ENCODE results near the gene PTPN9.

The PTPN9 gene

DNA sequence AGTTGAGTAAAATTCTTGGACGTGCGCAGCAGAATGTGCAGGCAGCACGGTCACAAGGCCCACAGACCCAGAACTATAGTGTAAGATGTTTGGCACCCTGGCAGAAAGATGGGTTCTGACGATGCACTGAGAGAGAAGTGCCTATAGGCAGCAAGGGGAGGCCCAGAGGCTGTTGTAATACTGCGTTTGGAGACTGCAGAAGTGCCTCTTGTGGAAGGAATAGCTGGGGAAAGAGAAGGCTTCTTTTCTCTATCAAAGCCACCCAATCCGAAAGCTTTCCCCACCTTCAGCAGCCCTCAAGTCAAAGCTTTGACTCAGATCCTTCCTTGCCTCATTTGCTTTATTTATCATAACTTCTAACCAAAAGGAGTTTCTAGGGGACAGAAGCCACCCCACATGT lies 122.4 kb downstream of the PTPN9 start:
- no peak overlapping the region for H3K27ac ChIP-seq
- no peaks in the 10 kb centered on the region for H3K9me3 ChIP-seq (ENCODE audit: control insufficient read depth, low read length)
- H3K4me1 ChIP-seq, result no peaks in the 10 kb centered on the region
- no peaks in the 10 kb centered on the region for H3K36me3 ChIP-seq (ENCODE audit: control insufficient read depth, insufficient read depth, low read length)
- no peak overlapping the region for H3K4me2 ChIP-seq (ENCODE audit: low read length)
- no peak overlapping the region for H2AFZ ChIP-seq
- H3K79me2 ChIP-seq, result no peaks in the 10 kb centered on the region
- no peak overlapping the region for H3K9ac ChIP-seq
- TF ChIP-seq, protein P1, sequence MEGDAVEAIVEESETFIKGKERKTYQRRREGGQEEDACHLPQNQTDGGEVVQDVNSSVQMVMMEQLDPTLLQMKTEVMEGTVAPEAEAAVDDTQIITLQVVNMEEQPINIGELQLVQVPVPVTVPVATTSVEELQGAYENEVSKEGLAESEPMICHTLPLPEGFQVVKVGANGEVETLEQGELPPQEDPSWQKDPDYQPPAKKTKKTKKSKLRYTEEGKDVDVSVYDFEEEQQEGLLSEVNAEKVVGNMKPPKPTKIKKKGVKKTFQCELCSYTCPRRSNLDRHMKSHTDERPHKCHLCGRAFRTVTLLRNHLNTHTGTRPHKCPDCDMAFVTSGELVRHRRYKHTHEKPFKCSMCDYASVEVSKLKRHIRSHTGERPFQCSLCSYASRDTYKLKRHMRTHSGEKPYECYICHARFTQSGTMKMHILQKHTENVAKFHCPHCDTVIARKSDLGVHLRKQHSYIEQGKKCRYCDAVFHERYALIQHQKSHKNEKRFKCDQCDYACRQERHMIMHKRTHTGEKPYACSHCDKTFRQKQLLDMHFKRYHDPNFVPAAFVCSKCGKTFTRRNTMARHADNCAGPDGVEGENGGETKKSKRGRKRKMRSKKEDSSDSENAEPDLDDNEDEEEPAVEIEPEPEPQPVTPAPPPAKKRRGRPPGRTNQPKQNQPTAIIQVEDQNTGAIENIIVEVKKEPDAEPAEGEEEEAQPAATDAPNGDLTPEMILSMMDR (IDR thresholded peaks at IDR 0.05), result no peak
- no peaks in the 10 kb centered on the region for H3K27me3 ChIP-seq (ENCODE audit: control insufficient read depth, insufficient read depth, low read length)
- H3K4me3 ChIP-seq (ENCODE audit: low read depth, low read length), result no peak overlapping the region

DNA sequence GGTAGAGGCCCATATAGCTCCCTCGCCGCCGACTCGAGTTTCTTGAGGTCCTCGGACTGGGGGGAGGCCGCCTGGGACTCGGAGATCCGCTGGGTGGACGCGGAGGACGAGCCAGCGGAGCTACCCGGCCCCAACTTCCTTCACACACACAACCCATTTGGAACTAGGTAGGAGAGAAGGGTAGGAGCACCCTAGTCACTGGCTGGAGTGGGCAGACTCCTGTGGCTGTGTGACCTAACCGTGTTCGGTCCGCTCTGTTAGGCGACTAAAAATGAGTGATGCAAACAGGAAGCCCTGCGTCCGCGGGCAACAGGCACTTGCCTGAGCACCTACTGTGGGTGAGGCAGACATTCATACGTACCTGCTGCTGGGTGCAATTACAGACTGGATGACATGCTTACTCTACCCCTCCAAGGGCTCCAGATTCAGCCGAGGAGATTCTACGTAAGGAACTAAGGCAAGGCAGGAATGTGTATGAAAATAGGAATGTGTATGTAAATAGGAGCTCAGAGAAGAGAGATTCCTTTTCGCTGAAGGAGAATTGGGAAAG lies 123.1 kb downstream of the PTPN9 start:
- Histone ChIP-seq H3K9ac (peak overlapping the region; percentile 28), H3K9me3 (ENCODE audit: control insufficient read depth, low read length) (no peaks in the 10 kb centered on the region), H3K27me3 (ENCODE audit: control insufficient read depth, insufficient read depth, low read length) (no peaks in the 10 kb centered on the region), H3K36me3 (ENCODE audit: control insufficient read depth, insufficient read depth, low read length) (no peaks in the 10 kb centered on the region), H3K27ac (peak overlapping the region; percentile 88), H2AFZ (peak overlapping the region; percentile 88), H3K79me2 (no peaks in the 10 kb centered on the region), H3K4me1 (no peaks in the 10 kb centered on the region), H3K4me3 (ENCODE audit: low read depth, low read length) (peak overlapping the region; percentile 78), H3K4me2 (ENCODE audit: low read length) (peak overlapping the region; percentile 94)
- TF ChIP-seq, protein P1 (IDR thresholded peaks at IDR 0.05), result no peak

DNA sequence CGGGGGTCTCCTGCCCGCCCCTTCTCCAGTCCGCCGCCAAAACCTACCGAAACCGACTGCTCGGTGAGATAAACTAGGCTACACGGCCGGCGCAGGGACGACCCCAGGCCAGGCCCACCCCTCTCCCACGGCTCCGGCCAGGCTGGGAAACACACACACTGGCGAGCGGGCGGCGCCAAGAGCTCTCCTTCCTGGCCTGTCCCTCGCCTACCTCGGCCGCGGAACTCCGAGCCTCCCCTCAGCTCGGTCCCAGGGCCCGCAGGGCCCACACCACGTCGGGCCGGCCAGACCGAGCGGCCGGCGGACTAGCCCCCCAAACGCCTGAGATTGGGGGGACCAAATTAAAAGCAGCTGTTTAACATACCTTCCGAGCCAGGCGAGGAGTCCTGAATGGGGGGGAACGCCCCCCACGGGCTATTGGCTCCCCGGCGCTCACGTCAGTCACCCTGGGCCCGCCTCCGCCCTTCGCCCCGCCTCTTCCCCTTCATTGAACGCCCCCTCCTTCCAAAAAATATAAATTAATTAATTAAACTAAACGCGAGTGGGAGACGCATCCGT lies 123.6 kb downstream of the PTPN9 start:
- H3K9ac ChIP-seq, result peak overlapping the region; percentile 53
- TF ChIP-seq, protein P1 (IDR thresholded peaks at IDR 0.05), result no peak

DNA sequence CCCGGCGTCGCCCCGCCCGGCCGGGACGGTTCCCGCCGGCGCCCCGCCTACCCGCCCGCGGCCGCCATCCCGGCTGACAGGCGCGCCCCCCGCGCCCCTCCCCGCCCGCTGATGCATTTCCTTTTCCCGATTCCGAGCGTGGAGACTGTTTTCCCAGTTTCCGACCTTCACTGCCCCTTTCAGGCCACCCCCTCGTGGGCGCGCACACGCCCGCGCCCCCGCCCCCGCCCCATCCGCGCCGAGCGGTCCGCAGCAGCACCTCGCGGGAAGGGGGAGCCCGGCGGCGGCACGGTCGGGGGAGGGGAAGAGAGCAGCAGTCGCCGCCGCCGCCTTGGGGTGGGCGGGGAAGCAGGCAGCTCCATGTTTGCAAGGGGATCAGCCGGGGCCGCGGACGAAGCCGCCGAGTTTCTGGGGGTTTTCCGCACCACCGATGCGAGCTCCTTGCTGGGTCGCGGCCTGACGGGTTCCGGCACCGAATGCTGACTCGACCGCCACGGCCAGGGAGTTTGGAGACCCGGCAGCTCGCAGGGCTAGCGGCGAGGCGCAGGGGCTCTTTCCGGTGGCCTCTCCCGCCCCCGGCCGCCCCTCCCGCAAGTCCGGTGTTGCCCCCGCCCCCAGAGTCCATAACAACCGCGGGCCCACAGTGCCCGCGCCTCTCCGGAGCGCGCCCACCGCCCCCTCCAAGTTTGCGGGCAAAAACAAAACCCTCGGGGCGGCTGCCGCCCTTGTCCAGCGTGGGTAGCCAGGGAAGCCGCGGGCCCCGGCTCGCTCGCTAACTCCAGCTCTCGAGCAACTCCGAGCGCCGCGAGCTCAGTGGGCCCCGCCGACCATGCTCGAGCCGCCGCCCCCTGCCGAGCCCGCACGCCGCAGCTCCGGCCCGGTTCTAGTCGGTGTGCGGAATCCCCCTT lies 124.4 kb downstream of the PTPN9 start:
- Histone ChIP-seq H3K36me3 (ENCODE audit: control insufficient read depth, insufficient read depth, low read length) (no peaks in the 10 kb centered on the region), H3K79me2 (no peaks in the 10 kb centered on the region), H3K4me2 (ENCODE audit: low read length) (peak overlapping the region; percentile 94), H3K4me3 (ENCODE audit: low read depth, low read length) (peak overlapping the region; percentile 78), H3K27ac (peak overlapping the region; percentile 88), H2AFZ (peak overlapping the region; percentile 88), H3K9ac (peak overlapping the region; percentile 57), H3K4me1 (peaks cover 2% of the 10 kb centered on the region), H3K27me3 (ENCODE audit: control insufficient read depth, insufficient read depth, low read length) (no peaks in the 10 kb centered on the region), H3K9me3 (ENCODE audit: control insufficient read depth, low read length) (no peaks in the 10 kb centered on the region)
- TF ChIP-seq, protein P1 (IDR thresholded peaks at IDR 0.05), result no peak

More for the DNA sequence above, 123.6 kb downstream of the PTPN9 start:
- Histone ChIP-seq H2AFZ (peak overlapping the region; percentile 88), H3K36me3 (ENCODE audit: control insufficient read depth, insufficient read depth, low read length) (no peaks in the 10 kb centered on the region), H3K27ac (peak overlapping the region; percentile 88), H3K4me3 (ENCODE audit: low read depth, low read length) (peak overlapping the region; percentile 78), H3K9me3 (ENCODE audit: control insufficient read depth, low read length) (no peaks in the 10 kb centered on the region), H3K4me1 (no peaks in the 10 kb centered on the region), H3K27me3 (ENCODE audit: control insufficient read depth, insufficient read depth, low read length) (no peaks in the 10 kb centered on the region), H3K79me2 (no peaks in the 10 kb centered on the region), H3K4me2 (ENCODE audit: low read length) (peak overlapping the region; percentile 94)
